ENCODE measurements around the gene PCDH11Y.
"Not testable (repeated sequence)": the region's sequence is repeated elsewhere in the genome, so short reads cannot be mapped to it uniquely, and the experiment has no call there.

PCDH11Y gene, protein sequence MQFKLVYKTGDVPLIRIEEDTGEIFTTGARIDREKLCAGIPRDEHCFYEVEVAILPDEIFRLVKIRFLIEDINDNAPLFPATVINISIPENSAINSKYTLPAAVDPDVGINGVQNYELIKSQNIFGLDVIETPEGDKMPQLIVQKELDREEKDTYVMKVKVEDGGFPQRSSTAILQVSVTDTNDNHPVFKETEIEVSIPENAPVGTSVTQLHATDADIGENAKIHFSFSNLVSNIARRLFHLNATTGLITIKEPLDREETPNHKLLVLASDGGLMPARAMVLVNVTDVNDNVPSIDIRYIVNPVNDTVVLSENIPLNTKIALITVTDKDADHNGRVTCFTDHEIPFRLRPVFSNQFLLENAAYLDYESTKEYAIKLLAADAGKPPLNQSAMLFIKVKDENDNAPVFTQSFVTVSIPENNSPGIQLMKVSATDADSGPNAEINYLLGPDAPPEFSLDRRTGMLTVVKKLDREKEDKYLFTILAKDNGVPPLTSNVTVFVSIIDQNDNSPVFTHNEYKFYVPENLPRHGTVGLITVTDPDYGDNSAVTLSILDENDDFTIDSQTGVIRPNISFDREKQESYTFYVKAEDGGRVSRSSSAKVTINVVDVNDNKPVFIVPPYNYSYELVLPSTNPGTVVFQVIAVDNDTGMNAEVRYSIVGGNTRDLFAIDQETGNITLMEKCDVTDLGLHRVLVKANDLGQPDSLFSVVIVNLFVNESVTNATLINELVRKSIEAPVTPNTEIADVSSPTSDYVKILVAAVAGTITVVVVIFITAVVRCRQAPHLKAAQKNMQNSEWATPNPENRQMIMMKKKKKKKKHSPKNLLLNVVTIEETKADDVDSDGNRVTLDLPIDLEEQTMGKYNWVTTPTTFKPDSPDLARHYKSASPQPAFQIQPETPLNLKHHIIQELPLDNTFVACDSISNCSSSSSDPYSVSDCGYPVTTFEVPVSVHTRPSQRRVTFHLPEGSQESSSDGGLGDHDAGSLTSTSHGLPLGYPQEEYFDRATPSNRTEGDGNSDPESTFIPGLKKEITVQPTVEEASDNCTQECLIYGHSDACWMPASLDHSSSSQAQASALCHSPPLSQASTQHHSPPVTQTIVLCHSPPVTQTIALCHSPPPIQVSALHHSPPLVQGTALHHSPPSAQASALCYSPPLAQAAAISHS (N-terminal part only)

DNA sequence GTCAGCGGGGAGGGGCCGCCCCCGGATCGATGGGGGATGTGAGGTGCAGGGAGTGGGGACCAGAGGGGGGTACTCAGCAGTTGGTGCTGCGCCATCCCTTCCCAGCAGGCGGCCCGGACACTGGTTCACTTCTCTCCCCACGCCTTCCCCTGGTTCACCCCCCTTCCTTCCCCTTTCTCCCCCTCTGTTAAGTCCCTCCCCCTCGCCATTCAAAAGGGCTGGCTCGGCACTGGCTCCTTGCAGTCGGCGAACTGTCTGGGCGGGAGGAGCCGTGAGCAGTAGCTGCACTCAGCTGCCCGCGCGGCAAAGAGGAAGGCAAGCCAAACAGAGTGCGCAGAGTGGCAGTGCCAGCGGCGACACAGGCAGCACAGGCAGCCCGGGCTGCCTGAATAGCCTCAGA lies at the start of gene PCDH11Y:
PCDH11Y (plus strand) TSS at position 240 of the 400 bp plus-strand sequence. CDS start 56,804 bp downstream, outside the sequence.
- H3K4me1 ChIP-seq, H3K9ac ChIP-seq, H3K36me3 ChIP-seq, H3K27me3 ChIP-seq, H3K4me2 ChIP-seq, H4K20me1 ChIP-seq, H3K9me3 ChIP-seq, H3K27ac ChIP-seq, H3K4me3 ChIP-seq: not testable (repeated sequence)

DNA sequence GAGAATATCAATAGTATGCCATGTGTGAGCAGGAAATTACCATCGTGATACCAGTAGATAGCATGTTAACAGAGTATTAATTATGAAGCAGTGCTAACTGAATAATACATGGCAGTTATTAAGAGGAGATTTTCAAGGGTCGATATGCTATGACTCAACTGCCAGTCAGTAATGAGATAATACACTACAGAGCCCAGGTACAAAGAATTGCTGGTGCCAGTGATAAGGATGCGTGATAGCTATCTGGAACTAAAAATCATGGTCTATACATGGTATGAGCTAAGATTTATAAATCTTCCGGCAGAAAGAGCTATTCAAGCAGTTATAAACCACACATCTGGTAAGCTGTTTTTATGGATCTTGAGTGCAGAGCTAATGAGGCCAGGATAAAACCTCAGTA lies 32.2 kb upstream of the PCDH11Y start:
- H4K20me1 ChIP-seq, H3K36me3 ChIP-seq, H3K4me3 ChIP-seq, H3K9ac ChIP-seq, H3K4me1 ChIP-seq, H3K4me2 ChIP-seq, H3K27ac ChIP-seq, H3K27me3 ChIP-seq, H3K9me3 ChIP-seq: not testable (repeated sequence)

DNA sequence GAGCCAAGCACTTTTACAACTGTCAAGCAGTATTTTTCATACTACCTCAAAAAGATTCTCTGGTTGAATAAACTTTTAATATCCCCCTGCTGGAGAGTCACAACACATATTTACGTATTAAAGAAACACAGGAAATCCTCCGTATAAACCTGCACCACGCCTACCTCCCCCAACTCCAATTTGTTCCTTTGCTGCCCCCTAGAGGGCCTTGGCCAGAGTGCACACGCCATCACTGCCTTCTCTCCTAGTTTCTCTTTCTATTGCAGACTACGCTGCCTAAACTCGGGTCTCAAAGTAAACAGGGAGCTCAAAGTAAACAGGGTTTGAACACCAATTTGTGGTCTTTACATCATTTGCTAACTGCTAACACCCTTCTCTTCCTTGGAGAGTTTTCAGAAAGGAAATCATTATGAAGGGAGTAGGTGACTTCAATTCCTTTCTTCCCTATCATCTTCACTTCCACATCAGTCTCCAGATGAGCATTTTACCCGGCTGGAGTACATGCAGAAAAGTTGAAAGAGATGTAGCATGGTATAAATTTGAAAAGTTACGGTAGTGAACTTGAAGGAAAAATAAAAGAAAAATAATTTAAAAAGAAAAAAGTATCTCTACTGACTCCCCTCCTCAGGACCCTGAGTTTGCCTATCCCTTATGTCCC lies 8.2 kb upstream of the PCDH11Y start:
- H4K20me1 ChIP-seq, H3K4me2 ChIP-seq, H3K9ac ChIP-seq, H3K27me3 ChIP-seq, H3K4me3 ChIP-seq, H3K27ac ChIP-seq, H3K9me3 ChIP-seq, H3K36me3 ChIP-seq, H3K4me1 ChIP-seq: not testable (repeated sequence)

DNA sequence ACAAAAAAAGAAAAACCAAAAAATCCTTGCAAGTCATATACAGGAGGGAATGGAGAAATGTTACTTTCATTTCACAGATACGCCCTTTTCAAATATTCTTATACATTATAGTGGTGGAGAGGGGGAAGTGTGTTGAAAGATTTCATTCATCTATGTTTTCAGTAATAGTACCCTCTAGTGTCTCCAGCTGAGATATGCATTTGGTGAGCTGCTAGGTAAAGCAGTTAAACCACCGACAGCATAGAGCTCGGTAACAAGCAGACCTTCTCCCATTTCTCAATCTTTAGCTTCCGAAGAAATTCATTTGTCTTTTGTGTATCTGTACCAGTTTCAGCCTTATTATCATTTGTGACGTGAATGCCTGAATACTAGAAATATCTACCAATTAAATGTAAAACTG lies 5.2 kb upstream of the PCDH11Y start:
- H3K4me1 ChIP-seq, H3K4me3 ChIP-seq, H3K27me3 ChIP-seq, H4K20me1 ChIP-seq, H3K27ac ChIP-seq, H3K9me3 ChIP-seq, H3K4me2 ChIP-seq, H3K36me3 ChIP-seq, H3K9ac ChIP-seq: not testable (repeated sequence)

DNA sequence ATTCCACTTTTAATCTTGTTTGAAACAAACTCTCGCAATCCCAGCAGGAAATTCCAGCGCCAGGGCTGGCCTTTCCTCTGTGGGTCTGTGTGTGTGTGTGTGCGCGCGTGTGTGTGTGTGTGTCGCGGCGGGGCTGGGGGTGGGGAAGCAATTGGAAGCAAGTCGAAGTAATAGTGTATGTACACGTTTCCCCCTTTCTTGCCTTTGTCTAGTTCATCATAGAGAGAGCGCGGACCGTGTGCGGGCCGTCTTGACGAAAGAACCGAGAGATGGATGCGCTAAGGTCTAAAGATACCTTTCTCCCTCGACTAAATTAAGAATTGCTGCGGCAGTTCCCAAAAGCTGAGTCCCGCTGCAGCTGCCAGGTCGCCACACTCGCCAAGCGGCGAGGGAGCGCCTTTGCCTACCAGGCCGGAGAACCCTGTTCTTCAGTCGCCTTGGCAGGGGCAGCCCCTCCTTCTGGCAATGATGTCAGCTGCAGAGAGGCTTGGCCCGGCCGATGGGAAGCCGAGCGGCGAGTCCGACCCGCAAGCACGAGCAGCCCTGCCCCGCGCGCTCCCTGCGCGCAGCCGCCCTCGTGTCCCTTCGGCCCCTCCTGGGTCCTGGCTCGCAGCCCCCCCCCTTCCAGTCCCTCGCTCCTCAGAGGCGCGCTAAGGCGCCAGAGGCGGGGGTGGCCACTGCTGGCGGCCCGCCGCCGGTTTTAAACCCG lies 2.5 kb downstream of the PCDH11Y start:
- H3K27me3 ChIP-seq, H3K4me1 ChIP-seq, H3K9ac ChIP-seq, H4K20me1 ChIP-seq, H3K9me3 ChIP-seq, H3K4me3 ChIP-seq, H3K36me3 ChIP-seq, H3K4me2 ChIP-seq, H3K27ac ChIP-seq: not testable (repeated sequence)

DNA sequence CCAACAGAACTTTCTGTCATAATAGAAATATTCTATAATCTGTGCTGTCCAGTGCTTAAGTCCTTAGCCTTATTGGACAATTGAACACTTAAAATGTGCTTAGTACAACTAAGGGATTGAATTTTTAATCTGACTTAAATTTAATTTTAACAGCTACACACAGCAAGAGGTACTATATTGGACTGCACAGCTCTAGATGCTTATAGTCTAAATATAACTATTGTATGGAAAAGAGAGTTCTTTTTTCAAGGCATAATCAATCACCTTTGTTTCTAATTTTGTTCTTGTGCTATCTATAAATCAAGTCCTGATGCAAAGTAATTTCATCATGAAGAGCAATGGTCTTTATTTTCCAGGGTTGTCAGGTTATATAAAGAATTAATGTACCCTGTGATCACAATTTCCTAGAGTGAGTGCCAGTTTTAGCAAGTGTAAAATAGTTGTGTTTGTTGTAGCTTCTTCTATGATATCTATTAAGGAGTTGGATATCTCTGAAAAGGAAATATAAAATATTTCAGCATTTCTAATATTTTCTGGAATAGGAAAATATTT lies 39.0 kb downstream of the PCDH11Y start:
- not testable (repeated sequence) for H3K9ac ChIP-seq, H3K36me3 ChIP-seq, H3K27ac ChIP-seq, H3K4me3 ChIP-seq, H3K9me3 ChIP-seq, H3K27me3 ChIP-seq, H3K4me2 ChIP-seq, H3K4me1 ChIP-seq, H4K20me1 ChIP-seq

DNA sequence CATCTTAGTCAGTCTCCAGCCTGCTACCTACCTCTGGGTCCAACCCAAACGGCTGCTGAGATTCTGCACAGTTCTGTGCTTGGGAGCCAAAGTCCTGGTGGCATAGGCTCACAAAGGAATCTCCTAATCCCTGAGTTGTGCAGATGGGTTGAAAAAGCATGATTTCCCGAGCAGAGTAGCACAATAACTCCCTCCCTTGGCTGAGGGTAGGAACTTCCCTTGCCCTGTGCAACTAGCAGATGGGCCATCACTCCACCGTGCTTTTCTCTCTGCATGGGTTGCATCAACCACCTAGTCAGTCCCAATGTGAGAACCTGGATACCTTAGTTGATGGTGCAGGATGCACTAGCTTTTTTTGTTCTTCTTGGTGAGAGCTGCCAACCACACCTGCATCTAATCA lies 82.9 kb downstream of the PCDH11Y start:
- H3K27me3 ChIP-seq, H3K36me3 ChIP-seq, H4K20me1 ChIP-seq, H3K4me1 ChIP-seq, H3K9me3 ChIP-seq, H3K4me3 ChIP-seq, H3K4me2 ChIP-seq, H3K9ac ChIP-seq, H3K27ac ChIP-seq: not testable (repeated sequence)

DNA sequence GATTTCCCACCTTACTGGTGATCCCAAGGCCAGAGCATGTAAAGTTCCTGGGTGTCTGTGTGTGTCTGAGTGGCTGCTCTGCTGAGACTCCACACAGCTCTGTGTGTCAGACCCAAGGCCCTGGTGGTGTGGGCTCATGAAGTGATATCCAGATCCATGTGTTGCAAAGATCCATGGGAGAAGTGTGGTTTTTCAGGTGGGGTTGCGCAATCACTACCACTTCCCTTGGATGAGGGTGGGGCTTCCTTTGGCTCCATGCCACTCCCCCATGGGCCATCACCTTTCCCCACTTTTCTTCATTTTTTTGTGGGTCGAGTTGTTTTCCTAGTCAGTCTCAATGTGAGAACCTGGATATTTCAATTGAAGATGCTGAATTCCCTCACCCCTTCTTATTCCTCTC lies 182.9 kb downstream of the PCDH11Y start:
- not testable (repeated sequence) for H3K4me2 ChIP-seq, H4K20me1 ChIP-seq, H3K4me3 ChIP-seq, H3K27ac ChIP-seq, H3K27me3 ChIP-seq, H3K4me1 ChIP-seq, H3K9me3 ChIP-seq, H3K9ac ChIP-seq, H3K36me3 ChIP-seq

DNA sequence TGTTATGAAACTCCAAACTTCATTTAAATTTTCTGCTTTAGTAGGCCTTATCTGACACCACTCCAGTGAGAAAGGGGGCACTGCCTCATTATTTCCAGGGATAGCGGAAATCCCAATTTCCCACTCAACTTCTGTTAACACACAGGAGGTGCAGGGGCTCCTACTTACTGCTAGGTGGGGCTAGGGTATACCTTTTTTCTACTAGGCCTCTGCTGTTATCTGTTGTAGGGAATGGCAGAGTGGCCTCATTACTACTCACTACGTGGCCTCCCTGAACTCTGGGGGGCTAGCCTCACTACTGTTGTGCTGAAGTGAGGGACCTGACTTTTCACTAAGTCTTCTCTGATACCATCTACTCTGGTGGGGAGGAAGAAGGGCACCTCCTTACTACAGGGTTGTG lies 215.0 kb downstream of the PCDH11Y start:
- not testable (repeated sequence) for H4K20me1 ChIP-seq, H3K36me3 ChIP-seq

DNA sequence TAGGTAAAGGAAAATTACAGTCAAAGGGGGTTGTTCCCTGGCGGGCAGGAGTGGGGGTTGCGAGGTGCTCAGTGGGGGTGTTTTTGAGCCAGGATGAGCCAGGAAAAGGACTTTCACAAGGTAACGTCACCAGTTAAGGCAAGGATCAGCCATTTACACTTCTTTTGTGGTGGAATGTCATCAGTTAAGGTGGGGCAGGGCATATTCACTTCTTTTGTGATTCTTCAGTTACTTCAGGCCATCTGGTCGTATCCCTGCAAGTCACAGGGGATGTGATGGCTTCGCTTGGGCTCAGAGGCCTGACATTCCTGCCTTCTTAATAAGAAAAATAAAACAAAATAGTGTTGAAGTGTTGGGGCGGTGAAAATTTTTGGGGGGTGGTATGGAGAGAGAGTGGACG lies 324.8 kb downstream of the PCDH11Y start:
- H3K27ac ChIP-seq, H3K27me3 ChIP-seq, H3K4me2 ChIP-seq, H3K36me3 ChIP-seq, H3K9ac ChIP-seq, H3K9me3 ChIP-seq, H3K4me3 ChIP-seq, H3K4me1 ChIP-seq, H4K20me1 ChIP-seq: not testable (repeated sequence)

More for the DNA sequence above, 215.0 kb downstream of the PCDH11Y start:
- H3K4me2 ChIP-seq, H3K27ac ChIP-seq, H3K27me3 ChIP-seq, H3K9me3 ChIP-seq, H3K4me1 ChIP-seq, H3K9ac ChIP-seq, H3K4me3 ChIP-seq: not testable (repeated sequence)

DNA sequence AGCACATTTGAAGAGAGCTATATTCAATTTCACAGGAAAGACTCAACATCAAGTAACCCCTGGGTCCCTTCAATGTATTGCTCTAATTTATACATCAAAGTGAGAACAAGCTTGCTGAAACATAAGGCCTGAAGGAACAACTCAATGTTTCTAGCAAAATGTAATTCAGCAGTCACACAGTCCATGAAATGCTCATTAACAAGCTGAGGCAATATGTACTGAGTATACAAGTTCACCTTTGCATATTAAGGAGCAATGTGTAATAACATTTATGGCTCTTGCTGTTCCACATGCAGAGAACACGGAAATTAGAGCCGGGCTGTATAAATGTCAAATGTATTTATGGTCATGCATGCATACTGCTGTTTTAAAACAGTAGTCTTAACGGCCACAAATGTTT lies 342.1 kb downstream of the PCDH11Y start:
- not testable (repeated sequence) for H3K4me2 ChIP-seq, H4K20me1 ChIP-seq, H3K4me3 ChIP-seq, H3K36me3 ChIP-seq, H3K27ac ChIP-seq, H3K27me3 ChIP-seq, H3K9ac ChIP-seq, H3K9me3 ChIP-seq, H3K4me1 ChIP-seq

DNA sequence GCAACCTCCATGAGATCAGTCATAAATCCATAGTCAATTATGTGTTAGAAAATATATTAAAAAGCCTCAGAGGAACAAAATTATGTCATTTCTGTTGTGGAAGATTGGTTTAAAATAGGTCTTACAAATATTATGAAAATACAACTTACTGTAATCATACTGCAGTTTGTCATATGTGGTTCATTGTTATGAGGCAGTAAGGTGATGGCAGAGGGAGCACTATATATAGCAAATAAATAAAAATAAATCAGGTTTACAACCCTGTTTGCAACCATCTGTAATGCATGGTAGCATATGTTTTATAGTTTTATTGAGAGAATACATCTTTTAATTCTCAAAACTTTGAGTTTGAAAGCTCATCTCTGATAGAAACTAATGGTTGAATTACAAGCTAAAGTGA lies 543.6 kb downstream of the PCDH11Y start:
- H3K36me3 ChIP-seq, H3K27me3 ChIP-seq, H3K4me3 ChIP-seq, H3K9me3 ChIP-seq, H4K20me1 ChIP-seq, H3K27ac ChIP-seq, H3K9ac ChIP-seq, H3K4me2 ChIP-seq, H3K4me1 ChIP-seq: not testable (repeated sequence)

DNA sequence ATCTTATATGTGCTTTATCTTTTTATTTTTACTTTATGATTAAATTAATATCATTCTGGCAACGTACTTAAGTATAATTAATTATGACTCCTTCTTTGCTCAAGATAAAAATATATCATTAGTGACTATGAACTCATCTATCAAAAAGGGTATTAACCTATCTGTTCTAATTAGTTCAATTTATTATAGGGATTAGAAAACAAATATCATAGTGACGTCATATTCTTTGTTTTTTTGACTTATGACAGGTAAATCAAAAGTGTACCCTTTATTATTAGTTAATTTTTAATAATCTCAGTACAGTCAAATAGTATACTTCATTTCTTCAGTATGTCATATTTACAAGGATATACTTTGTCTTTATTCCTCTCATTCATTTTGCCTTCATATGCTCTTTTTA lies 638.5 kb downstream of the PCDH11Y start:
- not testable (repeated sequence) for H3K4me1 ChIP-seq, H3K4me3 ChIP-seq, H3K9ac ChIP-seq, H4K20me1 ChIP-seq, H3K9me3 ChIP-seq, H3K36me3 ChIP-seq, H3K27me3 ChIP-seq, H3K27ac ChIP-seq, H3K4me2 ChIP-seq

Data from BLaER1 (cell line).